Ishikawa (cell line): Measurements from ENCODE around the gene CHCHD3.

ENCODE experiments used
- MAX ChIP-seq: IDR thresholded peaks from 2 replicates; pipeline ENCODE4 v1.6.1; 2012
- TEAD4 ChIP-seq: IDR thresholded peaks from 2 replicates; pipeline ENCODE4 v1.6.1; 2012

GRCh38 chr7:132969520-132969919 lies 112.4 kb downstream of the CHCHD3 start:
- no peak for TF ChIP-seq TEAD4
- no peak for TF ChIP-seq MAX
